GM08714 (cell line): ENCODE measurements around the gene NSD1.
"Not testable (repeated sequence)": the region's sequence is repeated elsewhere in the genome, so short reads cannot be mapped to it uniquely, and the experiment has no call there.

Source experiments
- H3K4me3 ChIP-seq: fragments of 200-500 bp; sonication (Bioruptor generic); 2 replicates; pipeline ENCODE4 v1.5.1; 2014; ENCODE audit warnings: mild to moderate bottlenecking, low read length, inconsistent platforms
- ZNF274 ChIP-seq: IDR thresholded peaks from 2 replicates; pipeline ENCODE4 v1.6.1; 2012; ENCODE audit warnings: mild to moderate bottlenecking, low read depth, low read length

The NSD1 gene

GRCh38 chr5:177232358-177232757 lies 98.8 kb downstream of the NSD1 start:
- no peak overlapping the region for H3K4me3 ChIP-seq

DNA sequence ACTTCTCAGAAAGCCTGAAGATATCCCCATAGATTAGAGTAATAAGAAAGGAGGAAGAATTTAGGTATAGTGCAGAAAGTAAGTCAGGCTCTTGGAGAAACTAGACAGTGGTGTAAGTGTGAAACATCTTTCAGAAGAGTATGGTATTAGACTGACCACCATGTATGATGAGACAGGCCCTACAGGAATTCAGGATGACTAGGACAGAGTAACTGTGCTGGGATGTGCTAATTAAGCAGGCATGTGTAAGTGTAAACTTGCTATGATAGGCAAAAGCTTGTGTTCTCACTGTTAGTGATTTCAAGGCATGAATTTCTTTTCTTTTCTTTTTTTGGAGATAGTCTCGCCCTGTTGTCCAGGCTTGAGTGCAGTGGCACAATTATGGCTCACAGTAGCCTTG lies 99.2 kb downstream of the NSD1 start:
- no peak overlapping the region for H3K4me3 ChIP-seq
- TF ChIP-seq ZNF274, result no peak

More at GRCh38 chr5:177232358-177232757, 98.8 kb downstream of the NSD1 start:
- TF ChIP-seq ZNF274, result no peak

DNA sequence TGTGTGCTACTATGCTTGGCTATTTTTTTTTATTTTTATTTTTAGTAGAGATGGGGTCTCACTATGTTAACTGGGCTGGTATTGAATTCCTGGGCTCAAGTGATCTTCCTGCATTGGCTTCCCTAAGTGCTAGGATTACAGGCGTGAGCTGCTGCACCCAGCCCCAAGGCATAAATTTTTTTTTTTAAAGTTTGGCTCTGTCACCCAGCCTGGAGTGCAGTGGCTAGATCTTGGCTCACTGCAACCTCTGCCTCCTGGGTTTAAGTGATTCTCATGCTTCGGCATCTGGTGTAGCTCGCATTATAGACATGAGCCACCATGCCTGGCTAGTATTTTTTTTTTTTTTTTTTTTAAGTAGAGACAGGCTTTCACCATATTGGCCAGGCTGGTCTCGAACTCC lies 99.6 kb downstream of the NSD1 start:
- H3K4me3 ChIP-seq, result no peak overlapping the region
- no peak for TF ChIP-seq ZNF274

DNA sequence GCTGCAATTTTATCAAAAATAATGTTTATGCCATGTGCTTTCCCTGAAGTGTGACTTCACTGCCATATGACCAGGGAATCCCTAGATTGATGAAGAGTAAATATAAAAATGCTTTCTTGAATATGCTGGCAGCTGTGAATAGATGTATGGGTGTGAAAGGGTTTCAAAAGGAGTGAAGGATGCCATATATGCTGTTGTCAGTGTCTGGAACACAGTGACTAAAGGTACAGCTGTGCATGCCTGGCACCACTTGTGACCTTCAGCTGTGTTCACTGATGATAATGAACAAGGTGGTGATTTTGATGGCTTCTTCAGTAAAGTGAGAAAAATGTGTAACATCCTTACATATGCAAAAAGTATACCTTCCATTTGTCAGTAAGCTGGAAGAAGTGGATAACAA lies 100.2 kb downstream of the NSD1 start:
- H3K4me3 ChIP-seq, result no peak overlapping the region
- no peak for TF ChIP-seq ZNF274

GRCh38 chr5:177234841-177235240 lies 101.3 kb downstream of the NSD1 start:
- H3K4me3 ChIP-seq, result no peak overlapping the region
- TF ChIP-seq ZNF274, result no peak

GRCh38 chr5:177241768-177242167 lies 108.2 kb downstream of the NSD1 start:
- no peak for TF ChIP-seq ZNF274

DNA sequence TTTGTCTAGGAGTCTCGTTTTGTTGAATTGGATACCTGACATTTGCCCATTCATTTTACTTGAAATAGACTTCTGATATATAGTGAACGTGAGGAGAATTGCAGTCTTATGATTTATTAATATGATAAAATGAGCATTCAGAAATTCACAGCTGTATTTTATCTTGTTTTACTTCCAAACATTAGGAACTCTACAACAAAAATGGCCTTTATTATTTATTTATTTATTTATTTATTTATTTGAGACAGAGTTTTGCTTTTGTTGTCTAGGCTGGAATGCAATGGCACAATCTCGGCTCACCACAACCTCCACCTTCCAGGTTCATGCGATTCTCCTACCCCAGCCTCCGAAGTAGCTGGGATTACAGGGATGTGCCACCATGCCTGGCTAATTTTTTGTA lies 108.7 kb downstream of the NSD1 start:
- no peak overlapping the region for H3K4me3 ChIP-seq
- TF ChIP-seq ZNF274, result no peak

More at GRCh38 chr5:177241768-177242167, 108.2 kb downstream of the NSD1 start:
- H3K4me3 ChIP-seq, result no peak overlapping the region

DNA sequence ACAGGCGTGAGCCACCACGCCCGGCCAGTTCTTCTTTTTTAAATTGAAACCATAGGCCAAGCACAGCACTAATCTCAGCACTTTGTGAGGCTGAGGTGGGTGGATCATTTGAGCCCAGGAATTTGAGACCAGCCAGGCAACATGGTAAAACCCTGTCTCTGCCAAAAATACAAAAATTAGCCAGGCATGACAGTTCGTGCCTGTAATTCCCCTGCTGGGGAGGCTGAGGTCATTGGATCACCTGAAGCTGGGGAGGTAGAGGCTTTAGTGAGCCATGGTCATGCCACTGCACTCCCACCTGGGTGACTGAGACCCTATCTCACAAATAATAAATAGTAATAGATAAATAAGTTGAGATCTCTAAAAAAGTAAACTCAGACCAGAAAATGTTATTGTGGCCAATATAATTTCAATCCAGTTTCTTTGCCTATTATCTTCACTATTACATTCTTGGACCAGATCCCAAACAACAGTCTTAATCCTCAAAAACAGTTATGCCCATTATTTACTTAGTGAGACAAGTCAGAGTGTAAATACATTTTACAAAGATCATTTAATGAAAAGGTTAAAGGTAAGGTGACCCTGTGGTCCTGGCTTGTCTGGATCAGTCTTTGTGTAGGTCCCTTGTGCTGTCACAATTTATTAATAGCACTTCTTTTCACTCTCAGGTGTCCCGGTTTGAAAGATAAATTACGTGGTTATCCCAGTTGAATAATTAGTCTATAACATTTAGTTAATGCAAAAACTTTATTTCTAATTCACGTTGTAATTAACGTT lies 116.4 kb downstream of the NSD1 start:
- no peak for TF ChIP-seq ZNF274
- no peak overlapping the region for H3K4me3 ChIP-seq

GRCh38 chr5:177253252-177253651 lies 119.7 kb downstream of the NSD1 start:
- no peak for TF ChIP-seq ZNF274
- H3K4me3 ChIP-seq, result no peak overlapping the region

- TF ChIP-seq ZNF274, result no peak
- H3K4me3 ChIP-seq, result no peak overlapping the region
Measured at GRCh38 chr5:177256296-177256695, 122.7 kb downstream of the NSD1 start.

DNA sequence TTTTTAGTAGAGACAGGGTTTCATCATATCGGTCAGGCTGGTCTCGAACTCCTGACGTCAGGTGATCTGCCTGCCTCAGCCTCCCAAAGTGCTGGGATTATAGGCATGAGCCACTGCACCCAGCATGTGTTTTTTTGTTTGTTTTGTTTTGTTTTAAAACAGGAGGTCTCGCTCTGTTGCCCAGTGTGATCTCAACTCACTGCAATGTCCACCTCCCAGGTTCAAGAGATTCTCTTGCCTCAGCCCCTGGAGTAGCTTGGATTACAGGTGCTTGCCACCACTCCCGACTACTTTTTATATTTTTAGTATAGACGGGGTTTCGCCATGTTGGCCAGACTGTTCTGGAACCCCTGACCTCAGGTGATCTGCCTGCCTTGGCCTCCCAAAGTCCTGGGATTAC lies 125.1 kb downstream of the NSD1 start:
- H3K4me3 ChIP-seq, result not testable (repeated sequence)

- TF ChIP-seq ZNF274, result no peak
- no peak overlapping the region for H3K4me3 ChIP-seq
Measured at GRCh38 chr5:177260961-177261360, 127.4 kb downstream of the NSD1 start.

DNA sequence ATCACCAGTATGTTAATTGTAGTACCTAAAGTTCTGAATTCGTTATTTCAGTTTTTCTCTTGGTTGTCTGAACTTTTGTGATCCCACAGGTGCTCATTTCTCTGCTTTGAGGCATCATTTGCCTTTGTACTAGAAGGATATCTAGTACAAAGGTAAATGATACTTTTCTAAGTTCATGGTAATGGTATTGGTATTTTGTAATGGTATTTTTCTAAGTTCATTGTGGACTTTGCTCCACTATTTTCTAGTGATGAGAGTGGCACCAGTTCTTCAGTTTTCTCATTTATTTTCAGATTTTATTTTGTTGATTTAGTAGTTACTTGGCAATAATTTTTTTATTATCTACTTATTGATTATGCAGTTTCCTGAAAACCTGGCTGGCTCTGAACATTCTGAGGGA lies 127.9 kb downstream of the NSD1 start:
- no peak overlapping the region for H3K4me3 ChIP-seq
- no peak for TF ChIP-seq ZNF274

DNA sequence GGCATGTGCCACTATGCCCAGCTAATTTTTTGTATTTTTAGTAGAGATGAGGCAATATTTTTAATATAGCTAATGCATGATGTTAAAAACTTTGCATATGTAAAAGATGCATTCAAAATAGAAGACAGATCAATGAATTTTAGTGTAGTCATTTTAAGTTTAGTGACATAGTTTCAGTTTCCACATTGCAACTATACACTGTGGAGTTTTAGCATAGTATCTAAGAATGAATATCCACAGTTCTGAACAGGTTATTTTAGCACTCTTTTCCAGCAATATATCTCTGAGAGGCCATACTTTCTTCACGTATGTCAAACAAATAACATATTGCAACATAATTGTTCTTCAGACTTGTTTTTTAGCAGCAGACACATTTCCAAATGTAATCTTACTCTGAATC lies 130.6 kb downstream of the NSD1 start:
- no peak for TF ChIP-seq ZNF274
- H3K4me3 ChIP-seq, result no peak overlapping the region

- H3K4me3 ChIP-seq, result no peak overlapping the region
- no peak for TF ChIP-seq ZNF274
Measured at GRCh38 chr5:177265395-177265794, 131.8 kb downstream of the NSD1 start.
